SH-SY5Y (cell line): ENCODE measurements around the gene USH2A.

ENCODE experiments used
- GATA2 ChIP-seq: IDR thresholded peaks from 2 replicates; pipeline ENCODE4 v1.6.1; 2011; ENCODE audit warnings: mild to moderate bottlenecking, low read depth, low read length
- GATA3 ChIP-seq: IDR thresholded peaks from 2 replicates; pipeline ENCODE4 v1.6.1; 2011; ENCODE audit warnings: low read depth, mild to moderate bottlenecking, low read length, moderate library complexity

Gene USH2A

GRCh38 chr1:215987092-215987875 lies 436.0 kb downstream of the USH2A start:
- TF ChIP-seq GATA2 (no peak), GATA3 (no peak)

DNA sequence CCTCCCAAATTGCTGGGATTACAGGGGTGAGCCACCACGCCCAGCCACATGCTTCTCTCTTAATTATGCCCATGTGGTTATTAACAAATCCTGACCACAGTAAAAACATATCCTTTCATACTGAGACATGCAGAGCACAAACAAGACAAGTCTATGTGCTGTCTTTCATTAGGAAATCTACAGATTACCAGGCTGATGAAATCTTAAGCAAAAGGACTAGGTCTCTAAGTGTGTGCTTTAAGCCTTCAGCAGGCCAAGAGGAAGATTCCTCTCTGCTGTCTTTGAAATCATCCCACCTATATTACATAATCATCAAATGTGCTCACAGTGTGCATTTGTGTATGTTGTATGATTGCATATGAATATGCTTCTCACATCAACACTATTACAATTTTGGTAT lies 436.8 kb downstream of the USH2A start:
- TF ChIP-seq GATA3 (no peak), GATA2 (no peak)

- TF ChIP-seq GATA3 = no peak
- TF ChIP-seq GATA2 = no peak
These were observed 439.6 kb downstream of the USH2A start for GRCh38 chr1:215983680-215984079.

GRCh38 chr1:215971793-215972441 lies 451.3 kb downstream of the USH2A start:
- no peak for TF ChIP-seq GATA2
- no peak for TF ChIP-seq GATA3

DNA sequence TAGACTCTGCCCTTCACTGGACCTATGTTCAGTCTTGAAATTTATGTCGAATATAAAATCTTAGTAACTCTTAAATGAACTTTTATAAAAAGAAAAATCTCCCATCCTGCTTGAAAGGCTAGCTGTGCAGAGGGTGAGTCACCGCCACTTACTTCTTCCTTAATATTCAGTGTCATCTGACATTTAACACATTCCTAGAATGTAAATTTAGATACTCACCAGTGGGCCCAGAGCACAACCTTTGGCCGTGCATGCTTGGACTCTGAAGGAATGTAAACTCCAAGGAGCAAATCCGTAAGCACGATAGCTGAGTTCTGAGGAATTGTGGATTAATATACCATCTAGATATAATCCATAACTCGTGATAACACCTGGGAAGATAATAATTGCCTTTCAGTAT lies 452.8 kb downstream of the USH2A start:
- TF ChIP-seq GATA2 = no peak
- no peak for TF ChIP-seq GATA3

- TF ChIP-seq GATA2 (no peak), GATA3 (no peak)
These were observed 459.6 kb downstream of the USH2A start for GRCh38 chr1:215963621-215964020.

GRCh38 chr1:215963040-215963439 lies 460.2 kb downstream of the USH2A start:
- TF ChIP-seq GATA3 (no peak), GATA2 (no peak)

- TF ChIP-seq GATA2 (no peak), GATA3 (no peak)
These were observed 464.4 kb downstream of the USH2A start for GRCh38 chr1:215958841-215959240.

- TF ChIP-seq GATA3 = no peak
- no peak for TF ChIP-seq GATA2
These were observed 465.6 kb downstream of the USH2A start for GRCh38 chr1:215957663-215958062.

- TF ChIP-seq GATA2 = peak; percentile 93
- TF ChIP-seq GATA3 = peak; percentile 98
These were observed 490.7 kb downstream of the USH2A start for GRCh38 chr1:215932558-215932957.

DNA sequence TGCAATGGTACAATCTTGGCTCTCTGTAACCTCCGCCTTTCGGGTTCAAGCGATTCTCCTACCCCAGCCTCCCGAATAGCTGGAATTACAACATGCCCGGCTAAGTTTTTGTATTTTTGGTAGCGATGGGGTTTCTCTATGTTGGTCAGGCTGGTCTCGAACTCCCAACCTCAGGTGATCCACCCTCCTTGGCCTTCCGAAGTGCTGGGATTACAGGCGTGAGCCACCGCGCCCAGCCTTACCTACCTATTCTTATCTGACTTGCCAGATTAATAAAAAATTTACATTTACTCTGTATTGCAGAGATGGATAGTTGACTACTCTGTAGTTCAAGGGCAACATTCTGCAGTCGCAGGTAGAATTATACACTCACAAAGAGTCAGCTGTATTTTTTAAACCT lies 496.6 kb downstream of the USH2A start:
- TF ChIP-seq GATA3 (no peak), GATA2 (no peak)

DNA sequence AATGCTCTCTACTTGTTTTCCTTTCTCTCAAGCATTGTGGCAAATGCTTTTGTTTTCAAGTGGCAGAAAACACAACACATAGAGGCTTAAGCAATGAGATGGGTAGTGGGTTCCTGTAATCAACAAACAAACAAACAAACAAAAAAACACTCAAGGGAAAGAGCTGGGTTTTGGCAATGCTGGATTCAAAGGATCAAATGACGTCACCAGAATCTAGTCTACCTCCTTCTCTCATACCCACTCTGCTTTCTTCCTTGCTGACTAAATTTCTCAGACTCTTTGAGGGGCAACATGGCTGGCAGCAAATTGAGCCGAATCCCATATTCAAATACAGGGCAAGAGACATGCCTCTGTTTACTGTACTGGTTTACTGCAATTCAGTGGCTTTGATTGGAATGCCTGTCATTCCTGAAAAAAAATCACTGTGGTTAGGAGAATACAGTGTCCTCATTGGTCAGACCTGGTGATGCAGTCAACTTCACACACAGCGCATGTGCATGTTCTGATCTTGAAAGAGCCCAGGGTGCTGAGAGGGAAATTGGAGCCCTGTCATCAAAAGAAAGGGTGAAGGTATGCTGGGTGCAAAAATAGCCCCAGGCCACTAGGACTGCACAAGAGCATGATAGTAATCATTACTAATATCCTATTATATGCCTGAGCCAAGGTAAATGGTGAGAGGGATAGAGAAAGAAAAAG lies 500.0 kb downstream of the USH2A start:
- TF ChIP-seq GATA3 = no peak
- no peak for TF ChIP-seq GATA2

- TF ChIP-seq GATA3 = no peak
- no peak for TF ChIP-seq GATA2
These were observed 511.8 kb downstream of the USH2A start for GRCh38 chr1:215911406-215911968.

- TF ChIP-seq GATA2 (no peak), GATA3 (no peak)
These were observed 517.6 kb downstream of the USH2A start for GRCh38 chr1:215905493-215906115.
